Thyroid gland (tissue), 4 donors: ENCODE data around the gene SDSL.

ENCODE experiments used
- CTCF ChIP-seq, 6 experiments: fragments of 200-600 bp in 3 of 6; fragments of 450-650 bp in 3 of 6; sonication (generic) in 3 of 6; IDR thresholded peaks; one replicate each; pipeline ENCODE4 v1.5.1; 2016 to 2019; ENCODE audit warnings: antibody characterized with exemption in 6 of 6, mild to moderate bottlenecking in 2 of 6, inconsistent platforms in 1 of 6, moderate library complexity in 1 of 6
- POLR2A ChIP-seq, 2 donors: fragments of 450-650 bp; IDR thresholded peaks; one replicate each; pipeline ENCODE4 v1.6.1; 2017; ENCODE audit warnings: antibody characterized with exemption in 2 of 2, mild to moderate bottlenecking in 2 of 2, moderate library complexity in 1 of 2

GRCh38 chr12:113440336-113440735 lies 18.2 kb downstream of the SDSL start:
- no peak for TF ChIP-seq CTCF (IDR thresholded peaks at IDR 0.05)
- no peak for TF ChIP-seq POLR2A (IDR thresholded peaks at IDR 0.05)
